Measurements from ENCODE around the gene DICER1. TPM values are rescaled to one million over a fixed set of nuclear protein-coding genes. Genes with fewer than 3 reads are reported as not detected.
"Not testable (repeated sequence)": the region's sequence is repeated elsewhere in the genome, so short reads cannot be mapped to it uniquely, and the experiment has no call there.

DICER1 gene
- total and polyA plus RNA-seq, 12 donors, result 7.1 to 81.5 (median 32.1) TPM

- no peaks in the 10 kb centered on the region for H3K36me3 ChIP-seq (replicated peaks in 1 of 2)
- H3K9me3 ChIP-seq (replicated peaks in 1 of 3), result no peaks in the 10 kb centered on the region
- DNase-seq, result no peak
- peaks cover 0 to 25% of the 10 kb centered on the region in 2 donors for H3K4me1 ChIP-seq (replicated peaks in 1 of 2)
- 82 to 87% (median 84%) methylated on average over 8 of the region's 8 CpGs for WGBS, 4 donors
- no peak overlapping the region for H3K27ac ChIP-seq
- intact Hi-C loops (cut with DNase I), result no loop called here
- no peak overlapping the region for H3K4me3 ChIP-seq
- TF ChIP-seq CTCF (IDR thresholded peaks at IDR 0.05) (no peak), POLR2A (IDR thresholded peaks at IDR 0.05) (no peak)
- H3K27me3 ChIP-seq, result no peaks in the 10 kb centered on the region
Measured at GRCh38 chr14:95180966-95181741, 23.8 kb upstream of the DICER1 start.

DNA sequence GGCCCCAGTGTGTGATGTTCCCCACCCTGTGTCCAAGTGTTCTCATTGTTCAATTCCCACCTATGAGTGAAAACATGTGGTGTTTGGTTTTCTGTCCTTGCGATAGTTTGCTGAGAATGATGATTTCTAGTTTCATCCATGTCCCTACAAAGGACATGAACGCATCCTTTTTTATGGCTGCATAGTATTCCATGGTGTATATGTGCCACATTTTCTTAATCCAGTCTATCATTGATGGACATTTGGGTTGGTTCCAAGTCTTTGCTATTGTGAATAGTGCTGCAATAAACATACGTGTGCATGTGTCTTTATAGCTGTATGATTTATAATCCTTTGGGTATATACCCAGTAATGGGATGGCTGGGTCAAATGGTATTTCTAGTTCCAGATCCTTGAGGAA lies 18.3 kb upstream of the DICER1 start:
- H3K4me3 ChIP-seq; H3K27me3 ChIP-seq; H3K36me3 ChIP-seq (replicated peaks in 1 of 2); H3K27ac ChIP-seq; intact Hi-C loops (cut with DNase I); H3K9me3 ChIP-seq (replicated peaks in 1 of 3); DNase-seq; H3K4me1 ChIP-seq (replicated peaks in 1 of 2): not testable (repeated sequence)
- 85 to 97% (median 91%) methylated on average over 3 of the region's 3 CpGs for WGBS, 4 donors

GRCh38 chr14:95174184-95174792 lies 17.0 kb upstream of the DICER1 start:
- 22 to 36% (median 26%) methylated on average over 2 of the region's 2 CpGs for WGBS, 4 donors

GRCh38 chr14:95173518-95173917 lies 16.2 kb upstream of the DICER1 start:
- H3K36me3 ChIP-seq (replicated peaks in 1 of 2), result no peaks in the 10 kb centered on the region
- H3K27me3 ChIP-seq, result no peaks in the 10 kb centered on the region
- no peak overlapping the region for H3K27ac ChIP-seq
- no peaks in the 10 kb centered on the region for H3K9me3 ChIP-seq (replicated peaks in 1 of 3)
- H3K4me3 ChIP-seq, result no peak overlapping the region
- no peak for DNase-seq
- TF ChIP-seq CTCF (IDR thresholded peaks at IDR 0.05) (no peak), POLR2A (IDR thresholded peaks at IDR 0.05) (no peak)
- no peaks in the 10 kb centered on the region for H3K4me1 ChIP-seq (replicated peaks in 1 of 2)
- intact Hi-C loops (cut with DNase I), result no loop called here

More at GRCh38 chr14:95174184-95174792, 17.0 kb upstream of the DICER1 start:
- H3K4me3 ChIP-seq, result no peak overlapping the region
- H3K27ac ChIP-seq, result no peak overlapping the region
- no peaks in the 10 kb centered on the region for H3K9me3 ChIP-seq (replicated peaks in 1 of 3)
- no peaks in the 10 kb centered on the region for H3K36me3 ChIP-seq (replicated peaks in 1 of 2)
- no peak for TF ChIP-seq POLR2A (IDR thresholded peaks at IDR 0.05)
- peak in 2 of 6 experiments; percentile 27 to 32 for TF ChIP-seq CTCF (IDR thresholded peaks at IDR 0.05)
- H3K4me1 ChIP-seq (replicated peaks in 1 of 2), result no peaks in the 10 kb centered on the region
- H3K27me3 ChIP-seq, result no peaks in the 10 kb centered on the region
- DNase-seq, result no peak
- intact Hi-C loops (cut with DNase I), result no loop called here

All from adrenal gland (tissue), 12 donors.